NCI-H146 (cell line): ENCODE measurements around the gene GPC2.
"Not testable (repeated sequence)": the region's sequence is repeated elsewhere in the genome, so short reads cannot be mapped to it uniquely, and the experiment has no call there.

Source experiments
- DNase-seq: peaks from one replicate; lab custom pipeline; 2025; lab: John Stamatoyannopoulos, UW

GPC2 gene

GRCh38 chr7:100152404-100152803, 24.8 kb downstream of the GPC2 start:
- no peak for DNase-seq

- DNase-seq = peak; percentile 99
Observed at GRCh38 chr7:100148559-100149328, 28.4 kb downstream of the GPC2 start, which contains the start of gene LAMTOR4. LAMTOR4 (plus strand) TSS chr7:100148918; CDS start chr7:100148973, 55 bp downstream.

GRCh38 chr7:100148225-100148558, 29.0 kb downstream of the GPC2 start:
- DNase-seq = no peak

GRCh38 chr7:100147278-100147677, 29.9 kb downstream of the GPC2 start:
- no peak for DNase-seq

GRCh38 chr7:100146350-100146749, 30.8 kb downstream of the GPC2 start:
- DNase-seq = not testable (repeated sequence)

- no peak for DNase-seq
Observed at GRCh38 chr7:100142461-100142860, 34.7 kb downstream of the GPC2 start.

GRCh38 chr7:100141555-100141949, 35.6 kb downstream of the GPC2 start:
- DNase-seq = no peak

GRCh38 chr7:100137851-100138760, 39.1 kb downstream of the GPC2 start:
- DNase-seq = peak; percentile 43

GRCh38 chr7:100132697-100133151, 44.5 kb downstream of the GPC2 start:
- peak; percentile 68 for DNase-seq

- DNase-seq = no peak
Observed at GRCh38 chr7:100132126-100132525, 45.1 kb downstream of the GPC2 start.

GRCh38 chr7:100130608-100131453, 46.4 kb downstream of the GPC2 start:
- peak; percentile 75 for DNase-seq

GRCh38 chr7:100130220-100130607, 47.0 kb downstream of the GPC2 start:
- DNase-seq = peak; percentile 77

- no peak for DNase-seq
Observed at GRCh38 chr7:100128637-100128963, 48.6 kb downstream of the GPC2 start.

- peak; percentile 31 for DNase-seq
Observed at GRCh38 chr7:100127866-100128636, 49.1 kb downstream of the GPC2 start.

GRCh38 chr7:100126931-100127865, 50.0 kb downstream of the GPC2 start, which contains the start of gene MBLAC1:
MBLAC1 (plus strand) TSS chr7:100126967; CDS start chr7:100127396, 429 bp downstream.
- peak; percentile 91 for DNase-seq

- peak; percentile 39 for DNase-seq
Observed at GRCh38 chr7:100126239-100126930, 50.8 kb downstream of the GPC2 start.

- no peak for DNase-seq
Observed at GRCh38 chr7:100124301-100125230, 52.6 kb downstream of the GPC2 start.

- no peak for DNase-seq
Observed at GRCh38 chr7:100122568-100122967, 54.6 kb downstream of the GPC2 start.
